SK-N-SH (cell line): ENCODE data around the gene SLC22A17. TPM values are rescaled to one million over a fixed set of nuclear protein-coding genes. Genes with fewer than 3 reads are reported as not detected.

ENCODE experiments used
- CTCF ChIA-PET: fragments of 300-600, 350-600 bp; formaldehyde crosslinking; extraction: SDS; loops from one replicate; lab custom pipeline; 2021; lab: Yijun Ruan, JAX
- POLR2A ChIA-PET: fragments of 350-600 bp; sonication (Branson Sonifier 250); formaldehyde crosslinking; extraction: SDS; loops from one replicate; lab custom pipeline; 2020; ENCODE audit warnings: antibody characterized with exemption, inconsistent platforms; lab: Yijun Ruan, JAX
- DNase-seq: peaks from one replicate; pipeline ENCODE4 v3.0.0; 2012
- H2AFZ ChIP-seq: fragments of 200-600 bp; sonication (generic); 2 replicates; pipeline ENCODE4 v1.8.1; 2016; ENCODE audit warnings: antibody characterized with exemption, mild to moderate bottlenecking, low read depth
- H3F3A ChIP-seq: fragments of 200-600 bp; sonication (generic); replicated peaks from 2 replicates; pipeline ENCODE3; 2016; ENCODE audit warnings: antibody characterized with exemption, mild to moderate bottlenecking; ENCODE audit not compliant: insufficient read depth
- H3K27ac ChIP-seq, 2 experiments: fragments of 200-500 bp in 1 of 2; fragments of 200-600 bp in 1 of 2; sonication (Bioruptor generic) in 1 of 2; sonication (generic), shearing (Covaris generic) in 1 of 2; 2 replicates each; pipeline versions ENCODE4 v1.5.1 to v1.6.1; 2014 to 2016; ENCODE audit warnings: low read depth in 2 of 2, inconsistent platforms in 1 of 2, low read length in 1 of 2, mild to moderate bottlenecking in 1 of 2, mixed read lengths in 1 of 2
- H3K27me3 ChIP-seq: fragments of 200-600 bp; sonication (generic), shearing (Covaris generic); 2 replicates; pipeline ENCODE4 v1.6.1; 2016; ENCODE audit warnings: mixed run types; ENCODE audit not compliant: insufficient read depth
- H3K36me3 ChIP-seq, 2 experiments: fragments of 200-500 bp in 1 of 2; fragments of 200-600 bp in 1 of 2; sonication (Bioruptor generic) in 1 of 2; sonication (generic) in 1 of 2; replicated peaks in 1 of 2; 2 replicates each; pipeline versions ENCODE3 to v1.5.1; 2014 to 2016; ENCODE audit warnings: low read length in 1 of 2, mild to moderate bottlenecking in 1 of 2; ENCODE audit not compliant: insufficient read depth in 2 of 2, control insufficient read depth in 1 of 2
- H3K4me1 ChIP-seq, 2 experiments: fragments of 200-500 bp in 1 of 2; fragments of 200-600 bp in 1 of 2; sonication (Bioruptor generic) in 1 of 2; sonication (generic), shearing (Covaris generic) in 1 of 2; 2 replicates each; pipeline versions ENCODE4 v1.5.1 to v1.6.1; 2014 to 2016; ENCODE audit warnings: low read depth in 1 of 2, low read length in 1 of 2, mixed run types in 1 of 2; ENCODE audit not compliant: insufficient read depth in 2 of 2, control insufficient read depth in 1 of 2
- H3K4me2 ChIP-seq: fragments of 200-600 bp; sonication (generic), shearing (Covaris generic); 2 replicates; pipeline ENCODE4 v1.6.1; 2017; ENCODE audit warnings: mixed run types
- H3K4me3 ChIP-seq, 2 experiments: fragments of 200-500 bp in 1 of 2; fragments of 200-600 bp in 1 of 2; sonication (Bioruptor generic) in 1 of 2; sonication (generic), shearing (Covaris generic) in 1 of 2; 2 replicates each; pipeline versions ENCODE4 v1.5.1 to v1.8.1; 2014 to 2016; ENCODE audit warnings: low read depth in 2 of 2, inconsistent platforms in 1 of 2, low read length in 1 of 2, mild to moderate bottlenecking in 1 of 2, mixed read lengths in 1 of 2, moderate library complexity in 1 of 2
- H3K79me2 ChIP-seq: fragments of 200-600 bp; sonication (generic); 2 replicates; pipeline ENCODE4 v1.8.1; 2017; ENCODE audit warnings: mild to moderate bottlenecking; ENCODE audit not compliant: insufficient read depth
- H3K9ac ChIP-seq: fragments of 200-600 bp; sonication (generic); 2 replicates; pipeline ENCODE4 v1.6.1; 2017; ENCODE audit warnings: mixed run types
- H3K9me2 ChIP-seq: fragments of 200-600 bp; sonication (generic); 2 replicates; pipeline ENCODE4 v1.6.1; 2017; ENCODE audit warnings: mixed run types
- H3K9me3 ChIP-seq: fragments of 200-600 bp; sonication (generic); 2 replicates; pipeline ENCODE4 v1.6.1; 2017; ENCODE audit warnings: mixed run types, mild to moderate bottlenecking, moderate library complexity
- H4K20me1 ChIP-seq: fragments of 200-600 bp; sonication (generic); 2 replicates; pipeline ENCODE4 v1.6.1; 2017; ENCODE audit warnings: mild to moderate bottlenecking, mixed run types; ENCODE audit not compliant: insufficient read depth
- EZH2phosphoT487 ChIP-seq: fragments of 200-600 bp; sonication (generic); IDR thresholded peaks from 2 replicates; pipeline ENCODE4 v1.6.1; 2017; ENCODE audit warnings: low read depth, mixed run types, mild to moderate bottlenecking, antibody characterized with exemption, moderate library complexity, borderline replicate concordance
- FOSL2 ChIP-seq: IDR thresholded peaks from 2 replicates; pipeline ENCODE4 v1.4.0; 2012; ENCODE audit warnings: low read depth, mild to moderate bottlenecking, moderate library complexity, borderline replicate concordance
- FOXJ3 ChIP-seq: sonication (generic); formaldehyde crosslinking; IDR thresholded peaks from 2 replicates; pipeline ENCODE4 v1.5.1; 2020; ENCODE audit warnings: mild to moderate bottlenecking, missing genetic modification reagents
- GABPA ChIP-seq: IDR thresholded peaks from 2 replicates; pipeline ENCODE4 v1.4.0; 2012; ENCODE audit warnings: low read depth, mild to moderate bottlenecking
- GATA2 ChIP-seq: sonication (generic); formaldehyde crosslinking; IDR thresholded peaks from 2 replicates; pipeline ENCODE4 v1.5.0; 2020; ENCODE audit warnings: mild to moderate bottlenecking, missing genetic modification reagents
- JUND ChIP-seq: IDR thresholded peaks from 2 replicates; pipeline ENCODE4 v1.4.0; 2012
- MXI1 ChIP-seq: IDR thresholded peaks from 2 replicates; pipeline ENCODE4 v1.6.1; 2012; ENCODE audit warnings: mild to moderate bottlenecking, low read depth, low read length, improper control_type of control experiment
- NFIC ChIP-seq: IDR thresholded peaks from 2 replicates; pipeline ENCODE4 v1.4.0; 2012; ENCODE audit warnings: borderline replicate concordance
- POLR2AphosphoS5 ChIP-seq: IDR thresholded peaks from 2 replicates; pipeline ENCODE4 v1.6.1; 2012; ENCODE audit warnings: low read depth, low read length
- RXRA ChIP-seq: IDR thresholded peaks from 2 replicates; pipeline ENCODE4 v1.4.0; 2012; ENCODE audit warnings: low read depth, mild to moderate bottlenecking, borderline replicate concordance
- SMC3 ChIP-seq: IDR thresholded peaks from 2 replicates; pipeline ENCODE4 v1.6.1; 2012; ENCODE audit warnings: low read depth, low read length, improper control_type of control experiment
- TCF12 ChIP-seq: IDR thresholded peaks from 2 replicates; pipeline ENCODE4 v1.4.0; 2012
- WGBS: methylation state at CpG from one replicate; pipeline ENCODE4 v1.1.6; 2017; ENCODE audit warnings: low lambda C conversion rate; 5-methylcytosine and 5-hydroxymethylcytosine counted together
- polyA plus RNA-seq, 3 experiments: library from polyadenylated mRNA; depleted of rRNA; stranded (reverse); fragments of >200 nt; gene quantifications; 2 replicates each; pipeline ENCODE4 v1.2.3, GENCODE V29; 2012
- TF ChIP-seq, protein P1 (sequence below): fragments of 150-350 bp; IDR thresholded peaks from 2 replicates; pipeline ENCODE4 v1.6.1; 2017; ENCODE audit warnings: antibody characterized with exemption, low read length, low read depth, borderline replicate concordance
- TF ChIP-seq, protein P2 (sequence below): IDR thresholded peaks from 2 replicates; pipeline ENCODE4 v1.4.0; 2012; ENCODE audit warnings: low read depth, borderline replicate concordance
- TF ChIP-seq, protein P3 (sequence below): IDR thresholded peaks from 2 replicates; pipeline ENCODE4 v1.4.0; 2012; ENCODE audit warnings: low read depth, borderline replicate concordance

SLC22A17 gene
- polyA plus RNA-seq, 1 of the 3 experiments (the other 2 are of a cell fraction), result 27.2 TPM

DNA sequence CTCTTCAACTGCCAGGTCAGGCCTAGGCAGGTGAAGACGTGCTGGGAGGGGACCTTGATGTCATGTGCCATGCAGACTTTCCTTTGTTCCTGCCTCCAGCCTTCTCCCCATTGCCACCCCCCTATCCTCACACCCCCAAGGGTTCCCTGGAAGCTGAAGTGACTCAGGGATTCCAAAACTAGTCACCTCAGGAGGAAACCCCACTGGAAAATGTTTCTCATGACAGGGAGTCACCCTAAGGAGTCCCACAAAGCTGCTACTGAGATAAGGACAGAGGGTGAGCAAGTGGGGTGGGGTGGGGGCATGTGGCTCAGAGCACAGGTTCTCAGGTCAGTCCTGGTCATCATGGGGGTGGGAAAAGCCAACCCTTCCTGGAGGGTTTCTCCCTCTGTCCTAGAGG lies 17.5 kb upstream of the SLC22A17 start:
- ChIA-PET POLR2A (no interaction called here), CTCF (interaction anchor here (1.7 to 6.6 kb wide), 3 partner anchors 10 to 190 kb away, joined by 6 to 46 read pairs (median 8); no protein-coding TSS in a partner anchor)
- Histone ChIP-seq H3F3A (no peaks in the 10 kb centered on the region), H3K9ac (no peak overlapping the region), H3K4me1 (peaks cover 0 to 8% of the 10 kb centered on the region in 2 experiments; a peak in 1 of 4 replicates), H3K27me3 (peaks cover 10% of the 10 kb centered on the region; the same call in 1 of the 2 replicates), H3K9me3 (no peaks in the 10 kb centered on the region), H3K27ac (no peak overlapping the region), H3K79me2 (no peaks in the 10 kb centered on the region), H3K4me3 (no peak overlapping the region), H4K20me1 (no peaks in the 10 kb centered on the region), H3K36me3 (no peaks in the 10 kb centered on the region), H2AFZ (no peak overlapping the region), H3K9me2 (no peaks in the 10 kb centered on the region), H3K4me2 (no peak overlapping the region)
- no peak for DNase-seq
- WGBS, result 9% methylated on average over 1 of the region's 1 CpG
- TF ChIP-seq NFIC (no peak), RXRA (no peak), JUND (no peak), GATA2 (CRISPR knock-in tag) (no peak), GABPA (no peak), SMC3 (no peak), FOXJ3 (CRISPR knock-in tag) (no peak), TCF12 (no peak), EZH2phosphoT487 (no peak)
- TF ChIP-seq, protein P1, sequence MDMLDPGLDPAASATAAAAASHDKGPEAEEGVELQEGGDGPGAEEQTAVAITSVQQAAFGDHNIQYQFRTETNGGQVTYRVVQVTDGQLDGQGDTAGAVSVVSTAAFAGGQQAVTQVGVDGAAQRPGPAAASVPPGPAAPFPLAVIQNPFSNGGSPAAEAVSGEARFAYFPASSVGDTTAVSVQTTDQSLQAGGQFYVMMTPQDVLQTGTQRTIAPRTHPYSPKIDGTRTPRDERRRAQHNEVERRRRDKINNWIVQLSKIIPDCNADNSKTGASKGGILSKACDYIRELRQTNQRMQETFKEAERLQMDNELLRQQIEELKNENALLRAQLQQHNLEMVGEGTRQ, result no peak
- TF ChIP-seq, protein P2, sequence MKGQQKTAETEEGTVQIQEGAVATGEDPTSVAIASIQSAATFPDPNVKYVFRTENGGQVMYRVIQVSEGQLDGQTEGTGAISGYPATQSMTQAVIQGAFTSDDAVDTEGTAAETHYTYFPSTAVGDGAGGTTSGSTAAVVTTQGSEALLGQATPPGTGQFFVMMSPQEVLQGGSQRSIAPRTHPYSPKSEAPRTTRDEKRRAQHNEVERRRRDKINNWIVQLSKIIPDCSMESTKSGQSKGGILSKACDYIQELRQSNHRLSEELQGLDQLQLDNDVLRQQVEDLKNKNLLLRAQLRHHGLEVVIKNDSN, result no peak
- TF ChIP-seq, protein P3, sequence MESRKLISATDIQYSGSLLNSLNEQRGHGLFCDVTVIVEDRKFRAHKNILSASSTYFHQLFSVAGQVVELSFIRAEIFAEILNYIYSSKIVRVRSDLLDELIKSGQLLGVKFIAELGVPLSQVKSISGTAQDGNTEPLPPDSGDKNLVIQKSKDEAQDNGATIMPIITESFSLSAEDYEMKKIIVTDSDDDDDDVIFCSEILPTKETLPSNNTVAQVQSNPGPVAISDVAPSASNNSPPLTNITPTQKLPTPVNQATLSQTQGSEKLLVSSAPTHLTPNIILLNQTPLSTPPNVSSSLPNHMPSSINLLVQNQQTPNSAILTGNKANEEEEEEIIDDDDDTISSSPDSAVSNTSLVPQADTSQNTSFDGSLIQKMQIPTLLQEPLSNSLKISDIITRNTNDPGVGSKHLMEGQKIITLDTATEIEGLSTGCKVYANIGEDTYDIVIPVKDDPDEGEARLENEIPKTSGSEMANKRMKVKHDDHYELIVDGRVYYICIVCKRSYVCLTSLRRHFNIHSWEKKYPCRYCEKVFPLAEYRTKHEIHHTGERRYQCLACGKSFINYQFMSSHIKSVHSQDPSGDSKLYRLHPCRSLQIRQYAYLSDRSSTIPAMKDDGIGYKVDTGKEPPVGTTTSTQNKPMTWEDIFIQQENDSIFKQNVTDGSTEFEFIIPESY, result no peak

DNA sequence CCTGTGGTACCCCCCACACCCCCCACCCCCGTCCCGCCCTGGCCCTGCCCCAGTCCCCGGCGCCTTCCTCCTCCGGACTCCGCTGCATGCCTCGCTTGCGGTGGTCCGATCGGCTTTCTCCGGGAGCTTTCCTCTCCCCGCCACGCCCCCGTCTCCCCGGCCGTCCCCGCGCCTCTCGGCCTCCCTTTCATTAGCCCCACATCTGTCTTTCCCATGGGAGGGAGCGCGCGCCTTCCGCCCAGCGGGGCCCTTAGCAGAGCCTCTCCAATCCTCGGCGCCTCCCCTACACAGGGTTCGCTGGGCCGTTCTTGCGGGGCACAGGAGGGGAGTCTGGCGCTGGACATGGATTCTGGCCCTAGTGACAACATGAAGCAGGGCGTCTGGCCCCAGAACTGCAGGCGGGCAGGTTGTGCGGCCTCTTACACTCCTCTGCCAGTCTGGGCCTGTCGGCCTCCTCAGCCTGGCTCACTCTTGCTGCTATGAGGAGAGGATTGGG lies 13.8 kb upstream of the SLC22A17 start:
- Histone ChIP-seq H3K9ac (no peak overlapping the region; the same call in 1 of the 2 replicates), H3K4me3 (peak overlapping the region in 1 of 2 experiments; percentile 57; a peak in 2 of 4 replicates), H3K9me3 (no peaks in the 10 kb centered on the region), H2AFZ (peak overlapping the region; percentile 56; the same call in 1 of the 2 replicates), H3K4me1 (peaks cover 0 to 16% of the 10 kb centered on the region in 2 experiments; a peak in 2 of 4 replicates), H3K36me3 (no peaks in the 10 kb centered on the region), H3K27me3 (peaks cover 7% of the 10 kb centered on the region; the same call in 1 of the 2 replicates), H3K4me2 (peak overlapping the region; percentile 79; the same call in 1 of the 2 replicates), H4K20me1 (no peaks in the 10 kb centered on the region), H3K27ac (peak overlapping the region in 1 of 2 experiments; percentile 92; a peak in 2 of 4 replicates), H3K9me2 (no peaks in the 10 kb centered on the region), H3F3A (no peaks in the 10 kb centered on the region), H3K79me2 (peaks cover 6% of the 10 kb centered on the region; the same call in 1 of the 2 replicates)
- POLR2A ChIA-PET, result interaction anchor here (0.8 to 5.6 kb wide), 8 partner anchors 9 to 88 kb away, joined by 3 to 45 read pairs (median 7); partner anchors contain the start of genes PABPN1 and SLC22A17
- TF ChIP-seq MXI1, result peak; percentile 49; the same call in 1 of the 2 replicates
- TF ChIP-seq FOSL2, result no peak
- 0 out of 2 replicates have a peak, but pooled peaks have one; percentile 5 for TF ChIP-seq POLR2AphosphoS5
- CTCF ChIA-PET, result interaction anchor here (0.6 to 6.6 kb wide), 10 partner anchors 13 to 116 kb away, joined by 3 to 46 read pairs (median 4); partner anchors contain the start of gene SLC22A17
- peak; percentile 90 for DNase-seq
- 20% methylated on average over 30 of the region's 34 CpGs for WGBS
